Stomach (tissue), 9 donors: ENCODE measurements around the gene EFL1. TPM values are rescaled to one million over a fixed set of nuclear protein-coding genes. Genes with fewer than 3 reads are reported as not detected.

Source experiments
- DNase-seq, 2 donors: peaks; one replicate each; pipeline versions ENCODE4 v3.0.0 to v3.0.0-alpha.2; 2013 to 2019
- H3K27ac ChIP-seq, 5 donors: fragments of 200-600 bp in 4 of 5; sonication (generic) in 4 of 5; one replicate each; pipeline ENCODE4 v1.5.1; 2013 to 2019; ENCODE audit warnings: mild to moderate bottlenecking in 1 of 5, moderate library complexity in 1 of 5
- H3K27me3 ChIP-seq, 3 donors: fragments of 200-600 bp; sonication (generic); one replicate each; pipeline ENCODE4 v1.5.1; 2017 to 2019; ENCODE audit warnings: mixed run types in 1 of 3
- H3K36me3 ChIP-seq, 4 donors: fragments of 200-600 bp; sonication (generic); 1 replicate in 3 of 4; 2 replicates in 1 of 4; pipeline ENCODE4 v1.5.1; 2016 to 2019
- H3K4me1 ChIP-seq, 4 donors: fragments of 200-600 bp; sonication (generic); one replicate each; pipeline ENCODE4 v1.5.1; 2016 to 2019
- H3K4me3 ChIP-seq, 4 donors: fragments of 200-600 bp; sonication (generic) in 3 of 4; one replicate each; pipeline ENCODE4 v1.5.1; 2016 to 2019; ENCODE audit warnings: mild to moderate bottlenecking in 1 of 4
- H3K9me3 ChIP-seq, 4 donors: fragments of 200-600 bp; sonication (generic); one replicate each; pipeline ENCODE4 v1.5.1; 2016 to 2019
- EP300 ChIP-seq: sonication (generic); formaldehyde crosslinking; IDR thresholded peaks from one replicate; pipeline ENCODE4 v1.6.1; 2017; ENCODE audit warnings: antibody characterized with exemption
- POLR2A ChIP-seq, 4 donors: fragments of 450-650 bp; IDR thresholded peaks; one replicate each; pipeline ENCODE4 v1.6.1; 2016; ENCODE audit warnings: antibody characterized with exemption in 4 of 4, control low read depth in 2 of 4, mild to moderate bottlenecking in 1 of 4, moderate library complexity in 1 of 4
- POLR2AphosphoS5 ChIP-seq, 3 donors: sonication (generic); formaldehyde crosslinking; IDR thresholded peaks; one replicate each; pipeline ENCODE4 v1.6.1; 2016; ENCODE audit warnings: antibody characterized with exemption in 3 of 3
- WGBS, 5 donors: extraction: QIAGEN DNeasy Blood & Tissue Kit in 3 of 5; methylation state at CpG; one replicate each; pipeline versions ENCODE4 v1.1.5 to v1.1.7; 2013 to 2018; 5-methylcytosine and 5-hydroxymethylcytosine counted together
- intact Hi-C: fragments of 100-400 bp; cut with DNase I; formaldehyde crosslinking; loops from one replicate; pipeline ENCODE4 v1.15.1; 2023; ENCODE audit warnings: low total_unique reads
- polyA plus RNA-seq, 3 donors: library from polyadenylated mRNA; stranded (reverse); fragments of 200-250 nt; gene quantifications; one replicate each; pipeline ENCODE4 v1.2.3, GENCODE V29; 2013
- total RNA-seq, 5 donors: library from RNA; depleted of rRNA; stranded (reverse); fragments of >200 nt; gene quantifications; one replicate each; pipeline versions ENCODE4 v1.1.0 to v1.2.3, GENCODE V29; 2014 to 2016
- TF ChIP-seq, protein P1 (sequence below), 7 experiments: fragments of 450-650 bp in 4 of 7; fragments of 200-600 bp in 3 of 7; sonication (generic) in 3 of 7; IDR thresholded peaks; one replicate each; pipeline ENCODE4 v1.5.1; 2016 to 2019; ENCODE audit warnings: antibody characterized with exemption in 7 of 7, control low read depth in 2 of 7, mild to moderate bottlenecking in 1 of 7
- donor health status: healthy with polysubstance abuse.
- donor health status: Bipolar disorder and iron deficiency.
- donor health status: healthy.

Gene EFL1
- total and polyA plus RNA-seq, 8 donors = 4.6 to 19.8 (median 11.1) TPM

GRCh38 chr15:82139823-82140268, 122.7 kb downstream of the EFL1 start:
- H3K27ac ChIP-seq = no peak overlapping the region
- 24 to 57% (median 35%) methylated on average over 5 of the region's 5 CpGs for WGBS, 5 donors
- intact Hi-C loops = no loop called here

DNA sequence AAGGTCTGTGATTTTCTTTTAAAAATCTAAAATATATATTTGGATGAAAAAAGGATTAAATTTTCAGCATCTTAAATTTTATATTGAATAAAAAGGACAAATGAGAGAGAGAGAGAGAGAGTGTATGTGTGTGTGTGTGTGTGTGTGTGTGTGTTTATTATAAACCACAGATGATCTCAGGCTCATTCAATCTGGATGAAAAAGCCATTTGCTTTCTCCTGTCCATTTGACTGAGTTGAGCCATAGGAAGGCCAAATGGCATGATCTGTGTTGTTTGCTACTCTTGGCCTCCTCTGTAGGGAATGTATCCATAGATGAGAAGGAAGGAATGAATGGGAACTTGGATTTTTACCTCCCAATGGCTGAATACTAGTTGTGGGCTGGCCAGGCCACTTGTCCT, 124.2 kb downstream of the EFL1 start:
- Histone ChIP-seq H3K4me3 (no peak overlapping the region), H3K4me1 (peaks cover 0 to 14% (median 0%) of the 10 kb centered on the region in 4 donors), H3K36me3 (peaks cover 0 to 50% (median 43%) of the 10 kb centered on the region in 4 donors), H3K27ac (no peak overlapping the region), H3K9me3 (no peaks in the 10 kb centered on the region), H3K27me3 (no peaks in the 10 kb centered on the region)
- intact Hi-C loops = no loop called here
- DNase-seq = no peak
- no peak for TF ChIP-seq POLR2AphosphoS5 (IDR thresholded peaks at IDR 0.05)
- TF ChIP-seq POLR2A (IDR thresholded peaks at IDR 0.05) = no peak
- TF ChIP-seq, protein P1, sequence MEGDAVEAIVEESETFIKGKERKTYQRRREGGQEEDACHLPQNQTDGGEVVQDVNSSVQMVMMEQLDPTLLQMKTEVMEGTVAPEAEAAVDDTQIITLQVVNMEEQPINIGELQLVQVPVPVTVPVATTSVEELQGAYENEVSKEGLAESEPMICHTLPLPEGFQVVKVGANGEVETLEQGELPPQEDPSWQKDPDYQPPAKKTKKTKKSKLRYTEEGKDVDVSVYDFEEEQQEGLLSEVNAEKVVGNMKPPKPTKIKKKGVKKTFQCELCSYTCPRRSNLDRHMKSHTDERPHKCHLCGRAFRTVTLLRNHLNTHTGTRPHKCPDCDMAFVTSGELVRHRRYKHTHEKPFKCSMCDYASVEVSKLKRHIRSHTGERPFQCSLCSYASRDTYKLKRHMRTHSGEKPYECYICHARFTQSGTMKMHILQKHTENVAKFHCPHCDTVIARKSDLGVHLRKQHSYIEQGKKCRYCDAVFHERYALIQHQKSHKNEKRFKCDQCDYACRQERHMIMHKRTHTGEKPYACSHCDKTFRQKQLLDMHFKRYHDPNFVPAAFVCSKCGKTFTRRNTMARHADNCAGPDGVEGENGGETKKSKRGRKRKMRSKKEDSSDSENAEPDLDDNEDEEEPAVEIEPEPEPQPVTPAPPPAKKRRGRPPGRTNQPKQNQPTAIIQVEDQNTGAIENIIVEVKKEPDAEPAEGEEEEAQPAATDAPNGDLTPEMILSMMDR (IDR thresholded peaks at IDR 0.05) = no peak
- TF ChIP-seq EP300 = no peak

More at GRCh38 chr15:82139823-82140268, 122.7 kb downstream of the EFL1 start:
- no peaks in the 10 kb centered on the region for H3K27me3 ChIP-seq
- H3K36me3 ChIP-seq = peaks cover 0 to 44% (median 41%) of the 10 kb centered on the region in 4 donors
- no peak overlapping the region for H3K4me3 ChIP-seq
- peaks cover 0 to 14% (median 0%) of the 10 kb centered on the region in 4 donors for H3K4me1 ChIP-seq
- peak in 1 of 2 donors; percentile 72 for DNase-seq
- TF ChIP-seq POLR2A (IDR thresholded peaks at IDR 0.05) (no peak), POLR2AphosphoS5 (IDR thresholded peaks at IDR 0.05) (no peak)
- TF ChIP-seq, protein P1 (IDR thresholded peaks at IDR 0.05) = peak in 5 of 7 experiments; percentile 37 to 76 (median 47)
- H3K9me3 ChIP-seq = no peaks in the 10 kb centered on the region

DNA sequence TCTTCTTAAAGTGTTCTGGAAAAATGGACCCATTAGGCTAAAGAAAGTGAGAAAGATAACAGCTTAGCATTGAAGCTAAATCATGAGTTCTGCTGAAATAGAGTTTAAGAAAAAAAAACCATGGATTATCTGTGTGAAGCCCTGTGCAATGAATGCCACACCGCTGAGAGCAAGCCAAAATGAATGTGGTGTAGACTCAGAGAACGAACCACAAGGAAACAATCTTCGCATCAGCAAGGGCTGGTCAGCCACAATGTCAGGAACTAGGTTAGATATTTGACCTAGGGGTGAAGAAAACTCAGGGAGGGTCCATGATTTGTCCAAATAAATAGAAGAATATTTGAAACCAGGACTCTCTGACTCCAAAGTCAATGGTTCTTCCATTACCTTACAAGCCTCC, 125.3 kb downstream of the EFL1 start:
- Histone ChIP-seq H3K9me3 (no peaks in the 10 kb centered on the region), H3K4me3 (no peak overlapping the region), H3K36me3 (peaks cover 3 to 53% (median 45%) of the 10 kb centered on the region in 4 donors), H3K27me3 (no peaks in the 10 kb centered on the region), H3K4me1 (peaks cover 0 to 14% (median 0%) of the 10 kb centered on the region in 4 donors), H3K27ac (no peak overlapping the region)
- intact Hi-C loops = no loop called here
- TF ChIP-seq, protein P1 (IDR thresholded peaks at IDR 0.05) = no peak
- TF ChIP-seq EP300 = no peak
- no peak for TF ChIP-seq POLR2A (IDR thresholded peaks at IDR 0.05)
- TF ChIP-seq POLR2AphosphoS5 (IDR thresholded peaks at IDR 0.05) = no peak
- no peak for DNase-seq
- 91 to 100% (median 94%) methylated on average over 3 of the region's 3 CpGs for WGBS, 5 donors

GRCh38 chr15:82136120-82136519, 126.4 kb downstream of the EFL1 start:
- no peak for TF ChIP-seq POLR2A (IDR thresholded peaks at IDR 0.05)
- TF ChIP-seq, protein P1 (IDR thresholded peaks at IDR 0.05) = no peak
- TF ChIP-seq EP300 = no peak
- no peak for TF ChIP-seq POLR2AphosphoS5 (IDR thresholded peaks at IDR 0.05)
- Histone ChIP-seq H3K36me3 (peaks cover 3 to 61% (median 50%) of the 10 kb centered on the region in 4 donors), H3K4me1 (peaks cover 0 to 14% (median 0%) of the 10 kb centered on the region in 4 donors), H3K4me3 (no peak overlapping the region), H3K27me3 (no peaks in the 10 kb centered on the region), H3K9me3 (no peaks in the 10 kb centered on the region), H3K27ac (no peak overlapping the region)
- intact Hi-C loops = no loop called here
- DNase-seq = no peak
- 94 to 99% (median 97%) methylated on average over 3 of the region's 3 CpGs for WGBS, 5 donors
